PC-9 (cell line): Measurements from ENCODE around the gene JAK1.

Experiments
- CTCF ChIP-seq: fragments of 200-600 bp; sonication (generic); conservative IDR thresholded peaks from 2 replicates; pipeline ENCODE4 v1.6.1; 2017; ENCODE audit warnings: mixed run types, antibody characterized with exemption, mild to moderate bottlenecking, moderate library complexity
- EZH2 ChIP-seq: fragments of 200-600 bp; sonication (generic); IDR thresholded peaks from 2 replicates; pipeline ENCODE4 v1.8.0; 2017; ENCODE audit warnings: antibody characterized with exemption, low read depth

DNA sequence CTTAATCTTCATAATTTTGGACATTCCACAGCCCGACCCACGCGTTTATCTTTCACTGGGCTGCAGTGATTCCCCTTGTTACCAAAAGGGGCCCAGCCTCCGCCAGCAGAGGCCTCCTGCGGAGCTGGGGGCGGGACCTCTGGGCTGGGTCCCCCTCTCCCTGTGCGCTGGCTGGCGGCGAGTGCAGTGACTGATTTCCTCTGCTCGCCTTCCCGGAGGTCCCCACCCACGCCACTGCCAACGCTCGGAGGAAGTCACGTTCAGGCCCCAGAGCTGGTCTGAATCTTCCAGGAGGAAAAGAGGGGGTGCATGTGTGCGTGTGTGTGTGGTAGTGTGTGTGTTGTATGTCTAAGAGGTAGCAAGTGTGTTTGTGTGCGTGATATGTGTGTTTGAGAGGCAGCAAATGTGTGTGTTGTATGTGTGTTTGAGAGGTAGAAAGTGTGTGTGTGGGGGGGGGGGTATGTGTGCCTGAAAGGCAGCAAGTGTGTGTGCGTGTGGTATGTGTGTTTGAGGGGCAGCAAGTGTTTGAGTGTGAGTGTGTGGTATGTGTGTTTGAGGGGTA, 35.0 kb upstream of the JAK1 start:
- no peak for TF ChIP-seq CTCF
- TF ChIP-seq EZH2: no peak
